ENCODE results near the gene COL4A3. TPM values are rescaled to one million over a fixed set of nuclear protein-coding genes. Genes with fewer than 3 reads are reported as not detected.

The COL4A3 gene
- total RNA-seq, 1 donor from 2014 or later = 1.5 TPM

GRCh38 chr2:227183657-227184367 lies 19.4 kb downstream of the COL4A3 start:
- TF ChIP-seq, protein P1, sequence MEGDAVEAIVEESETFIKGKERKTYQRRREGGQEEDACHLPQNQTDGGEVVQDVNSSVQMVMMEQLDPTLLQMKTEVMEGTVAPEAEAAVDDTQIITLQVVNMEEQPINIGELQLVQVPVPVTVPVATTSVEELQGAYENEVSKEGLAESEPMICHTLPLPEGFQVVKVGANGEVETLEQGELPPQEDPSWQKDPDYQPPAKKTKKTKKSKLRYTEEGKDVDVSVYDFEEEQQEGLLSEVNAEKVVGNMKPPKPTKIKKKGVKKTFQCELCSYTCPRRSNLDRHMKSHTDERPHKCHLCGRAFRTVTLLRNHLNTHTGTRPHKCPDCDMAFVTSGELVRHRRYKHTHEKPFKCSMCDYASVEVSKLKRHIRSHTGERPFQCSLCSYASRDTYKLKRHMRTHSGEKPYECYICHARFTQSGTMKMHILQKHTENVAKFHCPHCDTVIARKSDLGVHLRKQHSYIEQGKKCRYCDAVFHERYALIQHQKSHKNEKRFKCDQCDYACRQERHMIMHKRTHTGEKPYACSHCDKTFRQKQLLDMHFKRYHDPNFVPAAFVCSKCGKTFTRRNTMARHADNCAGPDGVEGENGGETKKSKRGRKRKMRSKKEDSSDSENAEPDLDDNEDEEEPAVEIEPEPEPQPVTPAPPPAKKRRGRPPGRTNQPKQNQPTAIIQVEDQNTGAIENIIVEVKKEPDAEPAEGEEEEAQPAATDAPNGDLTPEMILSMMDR (IDR thresholded peaks at IDR 0.05) = no peak
- TF ChIP-seq POLR2AphosphoS5 (IDR thresholded peaks at IDR 0.05; ENCODE audit: insufficient read depth in 1 of 2, low read depth in 1 of 2) = no peak
- TF ChIP-seq POLR2A (IDR thresholded peaks at IDR 0.05) = no peak
- no peak for DNase-seq (ENCODE audit: extremely low spot score in 2 of 2)
- H3K36me3 ChIP-seq = no peaks in the 10 kb centered on the region
- no peaks in the 10 kb centered on the region for H3K9me3 ChIP-seq
- H3K4me1 ChIP-seq = peaks cover 7% of the 10 kb centered on the region
- intact Hi-C loops (cut with DNase I) = loop anchor here (5.0 kb wide), 1 partner anchor 1083 kb away; no protein-coding TSS in a partner anchor
- H3K27ac ChIP-seq = no peak overlapping the region
- H3K27me3 ChIP-seq = no peaks in the 10 kb centered on the region
- H3K4me3 ChIP-seq = no peak overlapping the region

DNA sequence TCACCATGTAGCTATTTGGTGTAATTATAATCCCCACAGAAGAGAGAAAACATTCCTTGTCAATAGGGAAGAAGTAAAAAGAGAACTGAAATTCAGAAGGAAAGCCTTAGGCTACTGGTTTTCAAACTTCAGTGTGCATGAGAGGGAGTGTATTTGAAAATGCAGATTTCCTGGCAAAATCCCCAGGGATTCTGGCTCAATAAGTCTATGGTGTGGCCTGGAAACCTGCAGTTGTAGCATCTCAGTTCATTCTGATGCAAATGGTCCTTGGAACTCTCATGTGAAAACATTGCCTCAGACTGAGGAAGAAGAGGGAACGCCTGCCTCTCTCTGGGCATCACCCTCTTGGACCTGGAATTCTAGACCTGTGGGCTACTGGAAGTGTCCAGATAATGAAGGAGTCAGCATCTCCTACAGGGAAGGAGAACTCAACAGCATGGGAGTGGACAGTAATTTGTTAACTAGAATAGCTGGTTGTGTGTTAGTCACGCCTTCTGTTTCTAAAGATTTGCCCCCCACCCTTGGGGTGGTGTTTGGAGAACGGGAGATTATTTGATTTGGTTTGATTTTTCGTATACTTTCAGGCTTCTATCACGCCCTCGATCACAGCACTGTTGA lies 21.3 kb downstream of the COL4A3 start:
- no peak for DNase-seq (ENCODE audit: extremely low spot score in 2 of 2)
- intact Hi-C loops (cut with DNase I) = no loop called here
- Histone ChIP-seq H3K9me3 (no peaks in the 10 kb centered on the region), H3K4me3 (no peak overlapping the region), H3K27ac (no peak overlapping the region), H3K36me3 (no peaks in the 10 kb centered on the region), H3K27me3 (no peaks in the 10 kb centered on the region), H3K4me1 (no peaks in the 10 kb centered on the region)
- no peak for TF ChIP-seq POLR2A (IDR thresholded peaks at IDR 0.05)
- TF ChIP-seq, protein P1 (IDR thresholded peaks at IDR 0.05) = no peak

GRCh38 chr2:227186751-227187150 lies 22.3 kb downstream of the COL4A3 start:
- TF ChIP-seq POLR2A (IDR thresholded peaks at IDR 0.05) (no peak), POLR2AphosphoS5 (IDR thresholded peaks at IDR 0.05; ENCODE audit: insufficient read depth in 1 of 2, low read depth in 1 of 2) (no peak)
- TF ChIP-seq, protein P1 (IDR thresholded peaks at IDR 0.05) = no peak

DNA sequence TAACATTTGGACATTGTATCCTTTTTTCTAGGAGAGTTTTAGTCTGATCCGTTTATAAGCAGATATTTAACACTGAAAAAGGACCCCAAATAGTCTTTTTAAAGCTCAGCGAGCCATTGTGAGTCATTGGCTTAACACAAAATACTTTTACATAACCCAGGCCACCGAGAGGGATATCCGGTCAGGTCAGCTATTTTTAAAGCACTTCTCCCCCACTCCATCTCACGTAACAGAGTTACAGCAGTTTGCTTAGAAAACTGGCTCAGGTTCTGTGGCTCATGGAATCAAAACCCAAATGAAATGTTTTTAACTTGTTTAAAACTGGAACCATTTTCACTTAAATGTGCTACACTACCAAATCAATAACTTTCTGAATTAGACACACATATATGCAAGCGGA lies 23.9 kb downstream of the COL4A3 start:
- TF ChIP-seq POLR2AphosphoS5 (IDR thresholded peaks at IDR 0.05; ENCODE audit: insufficient read depth in 1 of 2, low read depth in 1 of 2) = no peak
- TF ChIP-seq, protein P1 (IDR thresholded peaks at IDR 0.05) = no peak
- TF ChIP-seq POLR2A (IDR thresholded peaks at IDR 0.05) = no peak
- Histone ChIP-seq H3K4me3 (no peak overlapping the region), H3K36me3 (no peaks in the 10 kb centered on the region), H3K27me3 (no peaks in the 10 kb centered on the region), H3K4me1 (no peaks in the 10 kb centered on the region), H3K27ac (no peak overlapping the region), H3K9me3 (no peaks in the 10 kb centered on the region)
- intact Hi-C loops (cut with DNase I) = no loop called here
- DNase-seq (ENCODE audit: extremely low spot score in 2 of 2) = no peak

More at GRCh38 chr2:227186751-227187150, 22.3 kb downstream of the COL4A3 start:
- Histone ChIP-seq H3K9me3 (no peaks in the 10 kb centered on the region), H3K4me3 (no peak overlapping the region), H3K36me3 (no peaks in the 10 kb centered on the region), H3K27me3 (no peaks in the 10 kb centered on the region), H3K27ac (no peak overlapping the region), H3K4me1 (no peaks in the 10 kb centered on the region)
- intact Hi-C loops (cut with DNase I) = no loop called here
- no peak for DNase-seq (ENCODE audit: extremely low spot score in 2 of 2)

- no peak overlapping the region for H3K27ac ChIP-seq
These were observed 26.9 kb downstream of the COL4A3 start for GRCh38 chr2:227191367-227191766.

More at GRCh38 chr2:227191367-227191766, 26.9 kb downstream of the COL4A3 start:
- intact Hi-C loops (cut with DNase I) = no loop called here
- no peaks in the 10 kb centered on the region for H3K36me3 ChIP-seq
- no peaks in the 10 kb centered on the region for H3K27me3 ChIP-seq
- no peak for DNase-seq (ENCODE audit: extremely low spot score in 2 of 2)
- no peaks in the 10 kb centered on the region for H3K4me1 ChIP-seq
- TF ChIP-seq, protein P1 (IDR thresholded peaks at IDR 0.05) = no peak
- TF ChIP-seq POLR2AphosphoS5 (IDR thresholded peaks at IDR 0.05; ENCODE audit: insufficient read depth in 1 of 2, low read depth in 1 of 2) = no peak
- TF ChIP-seq POLR2A (IDR thresholded peaks at IDR 0.05) = no peak
- no peaks in the 10 kb centered on the region for H3K9me3 ChIP-seq
- no peak overlapping the region for H3K4me3 ChIP-seq
